Measurements from ENCODE around the gene HDAC4.

The HDAC4 gene

GRCh38 chr2:239195992-239196391 is 204.8 kb downstream of the HDAC4 start:
- DNase-seq (ENCODE audit: low read depth): no peak
- no peak for TF ChIP-seq CTCF (conservative IDR thresholded peaks at IDR 0.05; ENCODE audit: low read depth, low read length)
- H3K4me3 ChIP-seq (ENCODE audit: low read length): no peak overlapping the region

- DNase-seq (ENCODE audit: low read depth): peak; percentile 9
- no peak for TF ChIP-seq CTCF (conservative IDR thresholded peaks at IDR 0.05; ENCODE audit: low read depth, low read length)
- H3K4me3 ChIP-seq (ENCODE audit: low read length): no peak overlapping the region
Observed at GRCh38 chr2:239195318-239195871, 205.4 kb downstream of the HDAC4 start.

GRCh38 chr2:239194731-239195317 is 206.0 kb downstream of the HDAC4 start:
- no peak for TF ChIP-seq CTCF (conservative IDR thresholded peaks at IDR 0.05; ENCODE audit: low read depth, low read length)

GRCh38 chr2:239193925-239194677 is 206.7 kb downstream of the HDAC4 start:
- no peak overlapping the region for H3K4me3 ChIP-seq (ENCODE audit: low read length)
- peak; percentile 43 for TF ChIP-seq CTCF (conservative IDR thresholded peaks at IDR 0.05; ENCODE audit: low read depth, low read length)
- DNase-seq (ENCODE audit: low read depth): peak; percentile 10

More at GRCh38 chr2:239194731-239195317, 206.0 kb downstream of the HDAC4 start:
- no peak for DNase-seq (ENCODE audit: low read depth)
- H3K4me3 ChIP-seq (ENCODE audit: low read length): no peak overlapping the region

- TF ChIP-seq CTCF (conservative IDR thresholded peaks at IDR 0.05; ENCODE audit: low read depth, low read length): no peak
- DNase-seq (ENCODE audit: low read depth): no peak
- H3K4me3 ChIP-seq (ENCODE audit: low read length): no peak overlapping the region
Observed at GRCh38 chr2:239193401-239193811, 207.4 kb downstream of the HDAC4 start.

- DNase-seq (ENCODE audit: low read depth): no peak
Observed at GRCh38 chr2:239192975-239193374, 207.8 kb downstream of the HDAC4 start.

More at GRCh38 chr2:239192975-239193374, 207.8 kb downstream of the HDAC4 start:
- no peak overlapping the region for H3K4me3 ChIP-seq (ENCODE audit: low read length)
- no peak for TF ChIP-seq CTCF (conservative IDR thresholded peaks at IDR 0.05; ENCODE audit: low read depth, low read length)

Data from retinal pigment epithelial cell (primary cell).